HG03135 (cell line): ENCODE results near the gene TMEM145.
A peak's percentile ranks its signal among the peaks of the same experiment; 100 is the strongest.
"Not testable (repeated sequence)": the region's sequence is repeated elsewhere in the genome, so short reads cannot be mapped to it uniquely, and the experiment has no call there.

Experiments used
- ATAC-seq: cut with Tn5 transposase; IDR thresholded peaks from one replicate; pipeline ENCODE4 v1.9.1; 2021; ENCODE audit warnings: mild to moderate bottlenecking, moderate library complexity; ENCODE audit not compliant: unreplicated experiment

TMEM145 gene

GRCh38 chr19:42313096-42313839 is at the start of gene TMEM145:
TMEM145 (plus strand) TSS chr19:42313309; CDS start chr19:42313377, 68 bp downstream.
- ATAC-seq: no peak

DNA sequence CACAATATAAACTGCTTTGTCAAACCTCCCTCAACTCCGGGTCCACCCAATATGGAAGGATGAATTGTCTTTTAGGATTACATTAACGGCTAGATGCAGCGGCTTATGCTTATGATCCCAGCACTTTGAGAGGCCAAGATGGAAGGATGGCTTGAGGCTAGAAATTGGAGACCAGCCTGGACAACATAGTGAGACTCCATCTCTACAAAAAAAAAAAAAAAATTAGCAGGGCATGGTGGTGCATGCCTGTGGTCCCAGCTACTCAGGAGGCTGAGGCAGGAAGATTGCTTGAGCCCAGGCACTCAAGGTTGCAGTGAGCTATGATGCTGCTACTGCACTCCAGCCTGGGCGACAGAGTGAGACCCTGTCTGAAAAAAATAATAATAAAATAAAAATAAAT is 47.0 kb upstream of the TMEM145 start:
- ATAC-seq: not testable (repeated sequence)

DNA sequence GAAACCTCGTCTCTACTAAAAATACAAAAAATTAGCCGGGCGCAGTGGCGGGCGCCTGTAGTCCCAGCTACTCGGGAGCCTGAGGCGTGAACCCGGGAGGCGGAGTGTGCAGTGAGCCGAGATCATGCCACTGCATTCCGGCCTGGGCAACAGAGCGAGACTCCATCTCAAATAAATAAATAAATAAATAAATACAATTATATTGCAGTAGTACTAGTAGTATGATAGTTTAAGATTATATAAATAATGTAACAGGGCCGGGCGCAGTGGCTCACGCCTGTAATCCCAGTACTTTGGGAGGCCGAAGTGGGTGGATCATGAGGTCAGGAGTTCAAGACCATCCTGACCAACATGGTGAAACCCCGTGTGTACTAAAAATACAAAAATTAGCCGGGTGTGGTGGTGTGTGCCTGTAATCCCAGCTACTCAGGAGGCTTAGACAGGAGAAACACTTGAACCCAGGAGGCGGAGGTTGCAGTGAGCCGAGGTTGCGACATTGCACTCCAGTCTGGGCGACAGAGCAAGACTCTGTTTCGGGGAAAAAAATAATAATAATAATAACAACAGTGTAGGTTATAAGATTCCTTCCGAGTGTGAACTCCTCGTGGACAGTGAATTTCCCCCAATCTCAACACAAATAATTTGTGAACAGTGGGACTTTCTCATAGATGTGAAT is 46.0 kb upstream of the TMEM145 start:
- ATAC-seq: not testable (repeated sequence)

GRCh38 chr19:42267644-42268141 is 45.4 kb upstream of the TMEM145 start:
- no peak for ATAC-seq

DNA sequence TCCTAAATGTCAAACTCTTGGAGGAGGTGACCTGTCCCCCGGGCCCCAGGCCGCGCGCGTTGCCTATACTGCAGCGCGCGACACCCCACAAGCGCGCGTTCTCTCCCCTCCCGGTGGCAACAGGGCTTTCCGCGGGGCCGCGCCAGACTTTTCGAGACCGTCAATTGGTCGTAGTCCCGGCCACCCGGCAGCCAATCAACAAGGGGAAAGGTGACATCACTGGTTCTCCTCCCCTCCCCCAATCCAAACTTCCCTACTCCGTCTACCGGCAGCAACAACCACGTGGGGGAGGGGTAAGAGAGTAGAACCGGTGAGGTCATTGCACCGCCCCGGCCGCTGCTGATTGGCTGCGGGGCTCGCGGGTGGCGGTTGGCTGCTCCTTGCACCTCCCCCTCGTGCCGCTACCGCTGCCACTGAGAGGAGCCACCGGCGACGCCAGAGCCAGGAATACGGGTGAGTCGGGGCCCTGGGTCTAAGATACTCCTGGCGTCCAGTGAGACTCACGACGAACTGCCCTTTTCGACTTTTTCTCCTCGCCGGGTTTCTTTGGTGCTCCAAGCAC is 44.9 kb upstream of the TMEM145 start:
- peak; percentile 57 for ATAC-seq

DNA sequence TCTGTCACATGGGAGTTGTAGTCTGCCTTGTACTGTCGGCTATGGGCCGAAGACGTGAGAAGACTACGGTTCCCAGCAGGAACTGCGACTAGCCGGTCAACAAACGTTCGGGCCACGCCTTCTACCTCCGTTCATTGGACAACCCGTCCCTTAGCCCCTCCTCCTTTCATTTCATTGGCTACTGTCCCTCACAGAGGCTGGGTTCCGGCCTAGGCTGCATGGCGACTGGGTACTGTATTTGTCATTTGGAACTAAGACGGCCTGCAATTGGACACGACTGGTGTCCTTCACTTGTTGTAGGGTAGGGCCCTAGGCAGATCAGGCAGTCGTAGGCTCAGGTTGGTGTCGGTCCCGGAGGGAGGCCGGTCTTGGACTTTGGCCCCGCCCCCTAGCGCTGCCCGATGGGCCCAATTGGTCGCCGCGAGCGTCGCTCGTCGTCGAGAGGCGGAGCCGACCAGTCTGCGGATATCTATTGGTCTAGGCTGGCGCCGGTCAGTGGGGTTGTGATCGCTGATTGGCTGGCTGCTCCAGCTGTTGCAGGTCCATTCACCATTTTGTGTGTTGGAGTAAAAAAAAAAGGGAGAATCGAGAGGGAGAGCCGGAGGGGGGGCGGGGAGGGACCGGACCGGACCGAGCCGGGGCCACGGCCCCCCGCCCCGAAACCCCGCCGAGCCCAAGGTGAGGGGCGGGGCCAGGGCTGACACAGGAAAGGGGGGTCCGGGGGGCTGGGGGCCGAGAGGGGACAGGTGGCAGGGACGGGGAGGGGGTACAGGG is 44.2 kb upstream of the TMEM145 start, which contains the start of gene CIC:
TSS of gene CIC (plus strand) at position 549 of the 774 bp plus-strand sequence. CDS start 2,532 bp downstream, outside the sequence.
- ATAC-seq: peak; percentile 75

- no peak for ATAC-seq
Observed at GRCh38 chr19:42269478-42270345, 43.4 kb upstream of the TMEM145 start.

GRCh38 chr19:42270346-42271044 is 42.6 kb upstream of the TMEM145 start:
- no peak for ATAC-seq

GRCh38 chr19:42271045-42271419 is 42.1 kb upstream of the TMEM145 start:
- no peak for ATAC-seq

- no peak for ATAC-seq
Observed at GRCh38 chr19:42271861-42272534, 41.1 kb upstream of the TMEM145 start.

GRCh38 chr19:42272535-42272897 is 40.6 kb upstream of the TMEM145 start:
- ATAC-seq: no peak

- no peak for ATAC-seq
Observed at GRCh38 chr19:42272989-42273406, 40.1 kb upstream of the TMEM145 start.

DNA sequence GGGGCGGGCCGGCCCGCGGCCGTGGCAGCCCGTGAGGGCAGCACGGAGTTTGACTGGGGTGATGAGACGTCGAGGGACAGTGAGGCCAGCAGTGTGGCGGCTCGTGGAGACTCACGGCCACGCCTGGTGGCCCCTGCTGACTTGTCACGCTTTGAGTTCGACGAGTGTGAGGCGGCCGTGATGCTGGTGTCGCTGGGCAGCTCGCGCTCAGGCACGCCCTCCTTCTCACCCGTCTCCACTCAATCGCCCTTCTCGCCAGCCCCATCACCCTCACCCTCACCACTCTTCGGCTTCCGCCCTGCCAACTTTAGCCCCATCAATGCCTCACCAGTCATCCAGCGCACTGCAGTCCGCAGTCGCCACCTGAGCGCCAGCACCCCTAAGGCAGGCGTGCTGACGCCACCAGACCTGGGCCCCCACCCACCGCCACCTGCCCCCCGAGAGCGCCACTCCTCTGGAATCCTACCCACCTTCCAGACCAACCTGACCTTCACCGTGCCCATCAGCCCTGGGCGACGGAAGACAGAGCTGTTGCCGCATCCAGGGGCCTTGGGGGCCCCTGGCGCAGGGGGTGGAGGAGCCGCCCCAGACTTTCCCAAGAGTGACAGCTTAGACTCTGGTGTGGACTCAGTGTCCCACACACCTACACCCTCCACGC is 39.6 kb upstream of the TMEM145 start:
- ATAC-seq: no peak

GRCh38 chr19:42274065-42274682 is 38.9 kb upstream of the TMEM145 start:
- ATAC-seq: no peak

DNA sequence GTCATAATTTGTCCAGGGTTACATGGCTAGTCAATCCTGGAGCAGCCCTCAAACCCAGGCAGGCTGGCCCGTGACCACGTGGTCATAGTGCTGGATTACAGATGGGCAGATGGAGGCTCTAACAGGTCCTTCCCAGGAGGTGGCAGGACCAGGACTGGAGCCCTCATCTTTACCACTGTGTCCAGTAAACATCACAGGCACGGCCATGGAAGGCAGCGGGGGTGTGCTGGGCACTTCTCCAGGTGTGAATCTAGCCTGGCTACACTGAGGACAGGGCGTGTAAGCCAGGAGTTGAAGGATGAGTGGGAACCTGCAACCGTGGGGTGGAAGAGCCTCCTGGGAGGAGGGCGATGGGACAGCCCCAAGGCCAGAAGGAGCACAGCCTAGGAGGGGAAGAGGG is 38.0 kb upstream of the TMEM145 start:
- no peak for ATAC-seq

DNA sequence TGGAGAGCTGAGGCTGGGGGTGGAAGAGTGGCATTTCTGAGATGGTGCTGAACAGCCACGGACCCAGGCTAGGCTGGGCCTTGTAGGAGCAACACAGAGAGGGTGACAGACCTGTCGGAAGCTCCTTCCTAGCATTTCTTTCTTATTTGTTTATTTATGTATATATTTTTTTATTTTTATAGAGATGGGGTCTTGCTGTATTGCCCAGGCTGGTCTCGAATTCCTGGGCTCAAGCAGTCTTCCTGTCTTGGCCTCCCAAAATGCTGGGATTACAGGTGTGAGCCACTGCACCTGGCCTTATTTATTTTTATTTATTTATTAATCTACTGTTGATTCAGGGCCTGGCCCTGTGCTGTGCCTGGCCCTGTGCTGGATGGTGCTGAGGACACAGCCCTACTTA is 37.6 kb upstream of the TMEM145 start:
- no peak for ATAC-seq

GRCh38 chr19:42276284-42276683 is 36.8 kb upstream of the TMEM145 start:
- no peak for ATAC-seq

DNA sequence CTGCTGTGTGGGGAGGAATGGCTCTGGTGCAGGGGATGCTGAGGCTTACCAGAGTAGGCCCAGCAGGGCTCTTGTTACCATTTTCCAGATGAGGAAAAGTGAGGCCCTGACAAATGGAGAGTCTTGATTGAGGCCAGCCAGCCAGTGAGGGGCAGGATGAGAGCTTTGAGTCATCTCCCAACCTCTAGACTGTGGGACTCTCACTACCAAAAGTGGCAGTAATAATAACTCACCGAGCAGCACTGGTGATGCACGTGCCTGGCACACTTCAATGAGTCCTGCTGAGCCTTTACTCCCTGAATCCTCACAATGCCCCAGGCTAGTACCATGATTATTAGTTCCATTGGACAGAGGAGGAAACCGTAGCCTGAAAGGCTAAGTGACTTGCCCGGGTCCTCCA is 36.3 kb upstream of the TMEM145 start:
- no peak for ATAC-seq
